Activated CD4-positive, alpha-beta memory T cell treated with anti-CD3 and anti-CD28 coated beads, Interleukin-2, amount 10 ng/mL, durations not matched to agents 7 days and 5 days (primary cell): ENCODE data around the gene TNRC6B. TPM values are rescaled to one million over a fixed set of nuclear protein-coding genes. Genes with fewer than 3 reads are reported as not detected.
"Not testable (repeated sequence)": the region's sequence is repeated elsewhere in the genome, so short reads cannot be mapped to it uniquely, and the experiment has no call there.

Source experiments
- CTCF ChIA-PET: fragments of 350-600 bp; sonication (Branson Sonifier 250); formaldehyde crosslinking; loops from one replicate; lab custom pipeline; 2021; ENCODE audit warnings: antibody characterized with exemption, inconsistent platforms; lab: Charles Lee
- POLR2A ChIA-PET: fragments of 350-600 bp; sonication (Branson Sonifier 250); formaldehyde crosslinking; loops from one replicate; lab custom pipeline; 2021; ENCODE audit warnings: antibody characterized with exemption; lab: Charles Lee
- DNase-seq: peaks from one replicate; pipeline ENCODE4 v3.0.0-alpha.2; 2020
- H3K27ac Mint-ChIP-seq: one replicate; pipeline ENCODE4 v1.8.0; 2021; ENCODE audit warnings: mild to moderate bottlenecking, mixed read lengths
- H3K27me3 Mint-ChIP-seq: one replicate; pipeline ENCODE4 v1.8.0; 2021; ENCODE audit warnings: mixed read lengths
- H3K36me3 Mint-ChIP-seq: one replicate; pipeline ENCODE4 v1.8.0; 2021; ENCODE audit warnings: low read depth, mixed read lengths
- H3K4me1 Mint-ChIP-seq: one replicate; pipeline ENCODE4 v1.8.0; 2021; ENCODE audit warnings: mixed read lengths
- H3K4me3 Mint-ChIP-seq: one replicate; pipeline ENCODE4 v1.8.0; 2021; ENCODE audit warnings: mild to moderate bottlenecking, mixed read lengths
- H3K9me3 Mint-ChIP-seq: one replicate; pipeline ENCODE4 v1.8.0; 2021; ENCODE audit warnings: mixed read lengths
- total RNA-seq, 2 experiments: library from RNA; stranded (reverse); gene quantifications; one replicate each; pipeline ENCODE4 v1.2.3, GENCODE V29; 2021

Gene TNRC6B
- total RNA-seq, 2 experiments from 2014 or later: 51.0 to 55.0 TPM

DNA sequence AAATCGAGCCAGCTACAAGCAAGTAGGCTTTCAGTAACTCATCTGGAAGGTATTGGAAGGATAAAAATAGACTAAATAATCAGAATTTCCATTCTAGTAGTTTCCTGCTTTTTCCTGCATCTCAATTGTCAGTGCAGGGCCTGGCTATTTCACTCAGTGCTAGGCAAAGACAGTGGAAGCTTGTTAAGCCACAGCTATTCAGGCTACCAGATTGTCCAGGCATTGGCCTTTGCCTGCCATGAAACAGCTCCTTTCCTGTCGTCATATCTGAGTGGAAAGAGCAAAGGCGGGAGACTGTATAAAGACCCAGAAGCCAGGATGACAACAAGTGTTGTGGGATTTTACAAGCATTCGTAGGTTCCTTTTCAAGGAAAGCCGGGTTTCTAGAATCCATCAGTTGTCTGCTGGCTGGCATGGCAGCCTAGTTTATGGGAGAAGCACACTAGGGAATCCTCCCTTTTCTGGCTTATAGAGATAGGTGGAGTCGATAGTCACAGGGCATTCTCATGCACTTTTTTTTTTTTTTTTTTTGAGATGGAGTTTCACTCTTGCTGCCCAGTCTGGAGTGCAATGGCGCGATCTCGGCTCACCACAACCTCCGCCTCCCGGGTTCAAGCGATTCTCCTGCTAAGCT is 2.0 kb upstream of the TNRC6B start:
- POLR2A ChIA-PET: interaction anchor here (0.8 to 4.4 kb wide), 3 partner anchors 21 to 124 kb away, joined by 3 to 17 read pairs (median 9); no protein-coding TSS in a partner anchor
- no peaks in the 10 kb centered on the region for H3K9me3 Mint-ChIP-seq
- no peaks in the 10 kb centered on the region for H3K27me3 Mint-ChIP-seq
- H3K36me3 Mint-ChIP-seq: peaks cover 18% of the 10 kb centered on the region
- peaks cover 37% of the 10 kb centered on the region for H3K4me1 Mint-ChIP-seq
- CTCF ChIA-PET: interaction anchor here (3.6 kb wide), 1 partner anchor 172 kb away, joined by 17 read pairs; no protein-coding TSS in a partner anchor
- peak overlapping the region; percentile 22 for H3K4me3 Mint-ChIP-seq
- H3K27ac Mint-ChIP-seq: peak overlapping the region; percentile 48
- no peak for DNase-seq

DNA sequence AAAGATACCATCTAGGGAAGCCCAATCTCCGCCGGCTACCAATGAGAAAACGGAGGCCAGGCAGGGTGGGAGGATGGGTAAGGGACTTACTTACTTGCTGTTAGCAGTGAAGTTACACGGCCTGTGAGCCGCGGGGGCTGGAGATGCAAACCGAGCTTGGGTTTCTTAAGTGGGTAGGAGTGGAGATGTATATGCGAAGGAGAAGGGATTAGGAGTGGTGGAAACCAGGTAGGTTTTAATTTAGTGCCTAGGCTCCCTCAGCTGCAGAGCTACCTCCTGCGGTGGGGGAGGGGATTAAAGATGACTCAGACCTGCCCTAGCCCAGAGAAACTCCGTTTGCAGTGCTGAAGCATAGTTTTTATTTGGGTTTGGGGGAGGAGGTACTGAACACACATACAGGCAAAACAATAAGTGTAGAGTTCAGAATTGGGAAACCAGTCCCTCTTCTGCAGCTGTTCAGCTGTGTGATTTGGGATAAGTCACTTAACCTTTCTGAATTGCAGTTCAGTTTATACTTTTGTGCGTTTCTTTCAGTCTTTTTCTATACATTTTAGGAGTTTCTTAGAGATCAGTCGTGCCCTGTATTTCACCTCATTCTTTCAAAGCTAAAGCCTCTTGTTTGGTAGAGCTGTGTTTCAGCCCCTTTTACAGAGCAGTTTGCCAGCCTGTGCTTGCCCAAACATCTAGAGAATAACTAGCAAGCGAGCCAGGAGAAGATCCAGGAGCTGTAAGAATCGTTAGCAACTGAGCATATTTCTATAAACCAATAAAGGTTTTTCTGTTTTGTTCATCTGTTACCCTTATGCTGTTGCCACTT is 596 bp upstream of the TNRC6B start:
- CTCF ChIA-PET: interaction anchor here (1.0 to 3.6 kb wide), 9 partner anchors 16 to 646 kb away, joined by 3 to 17 read pairs (median 4); partner anchors contain the start of gene ADSL
- H3K36me3 Mint-ChIP-seq: peaks cover 18% of the 10 kb centered on the region
- peaks cover 41% of the 10 kb centered on the region for H3K4me1 Mint-ChIP-seq
- peak; percentile 78 for DNase-seq
- POLR2A ChIA-PET: interaction anchor here (0.6 to 5.6 kb wide), 45 partner anchors 8 to 858 kb away, joined by 3 to 142 read pairs (median 5); partner anchors contain the start of genes ADSL, ATF4 and RBX1
- no peaks in the 10 kb centered on the region for H3K27me3 Mint-ChIP-seq
- no peaks in the 10 kb centered on the region for H3K9me3 Mint-ChIP-seq
- H3K4me3 Mint-ChIP-seq: peak overlapping the region; percentile 92
- H3K27ac Mint-ChIP-seq: peak overlapping the region; percentile 92

GRCh38 chr22:40178417-40179409 is 988 bp downstream of the TNRC6B start:
- H3K9me3 Mint-ChIP-seq: no peaks in the 10 kb centered on the region
- peak overlapping the region; percentile 92 for H3K27ac Mint-ChIP-seq
- H3K4me1 Mint-ChIP-seq: peaks cover 54% of the 10 kb centered on the region
- H3K27me3 Mint-ChIP-seq: no peaks in the 10 kb centered on the region
- DNase-seq: peak; percentile 52
- POLR2A ChIA-PET: interaction anchor here (0.8 to 5.6 kb wide), 34 partner anchors 13 to 844 kb away, joined by 3 to 142 read pairs (median 5); partner anchors contain the start of genes ADSL and SGSM3
- CTCF ChIA-PET: interaction anchor here (1.2 to 3.6 kb wide), 3 partner anchors 36 to 169 kb away, joined by 4 to 17 read pairs (median 4); no protein-coding TSS in a partner anchor
- H3K36me3 Mint-ChIP-seq: peaks cover 18% of the 10 kb centered on the region
- peak overlapping the region; percentile 92 for H3K4me3 Mint-ChIP-seq

DNA sequence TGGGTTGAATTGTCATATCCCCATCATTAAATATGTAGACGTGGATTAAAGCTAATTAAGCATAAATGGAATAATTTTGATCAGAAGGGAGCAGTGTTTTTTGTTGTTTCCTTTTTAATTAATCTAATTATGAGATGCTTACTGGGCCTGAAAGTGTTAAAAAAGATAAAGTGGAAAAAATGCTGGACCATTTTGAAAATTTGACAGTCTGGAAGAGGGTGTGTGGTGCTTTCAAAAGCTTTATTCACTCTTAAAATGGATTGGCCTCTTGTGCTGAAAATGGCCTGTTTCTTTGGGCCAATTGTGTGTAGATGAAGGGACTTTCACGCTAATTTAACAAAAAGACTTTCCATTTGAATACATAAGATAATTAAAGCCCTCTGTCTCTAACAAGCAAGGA is 1.8 kb downstream of the TNRC6B start:
- Mint-ChIP-seq H3K36me3 (peaks cover 23% of the 10 kb centered on the region), H3K27me3 (no peaks in the 10 kb centered on the region), H3K9me3 (no peaks in the 10 kb centered on the region), H3K4me3 (peak overlapping the region; percentile 92), H3K27ac (peak overlapping the region; percentile 92), H3K4me1 (peaks cover 60% of the 10 kb centered on the region)
- DNase-seq: no peak
- ChIA-PET POLR2A (interaction anchor here (0.8 to 5.6 kb wide), 26 partner anchors 12 to 843 kb away, joined by 3 to 142 read pairs (median 4); partner anchors contain the start of genes ADSL and SGSM3), CTCF (interaction anchor here (1.8 to 2.2 kb wide), 2 partner anchors 36 to 169 kb away, joined by 4 to 12 read pairs; no protein-coding TSS in a partner anchor)

DNA sequence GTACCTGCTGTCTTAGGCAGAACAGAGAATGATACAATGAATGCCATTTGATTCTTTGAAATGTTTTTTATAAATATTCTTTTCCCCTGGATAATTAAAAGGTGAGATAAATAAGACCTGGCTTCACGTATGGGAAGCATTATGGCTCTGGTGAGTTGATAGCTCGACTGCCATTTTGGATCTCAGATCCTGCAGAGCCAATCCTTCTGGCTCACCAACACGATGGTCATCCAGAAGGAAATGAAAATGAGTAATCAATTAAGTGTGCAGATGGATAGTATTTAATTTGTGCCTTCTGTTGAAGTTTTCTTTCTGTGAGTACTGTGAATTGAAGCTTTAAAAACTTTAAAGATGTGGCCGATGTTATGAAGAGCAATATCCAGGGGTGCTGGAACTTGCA is 2.7 kb downstream of the TNRC6B start:
- ChIA-PET CTCF (interaction anchor here (1.4 to 2.2 kb wide), 3 partner anchors 35 to 168 kb away, joined by 3 to 12 read pairs (median 4); no protein-coding TSS in a partner anchor), POLR2A (interaction anchor here (1.1 to 5.6 kb wide), 13 partner anchors 11 to 189 kb away, joined by 3 to 142 read pairs (median 6); partner anchors contain the start of genes ADSL and SGSM3)
- Mint-ChIP-seq H3K36me3 (peaks cover 27% of the 10 kb centered on the region), H3K27me3 (no peaks in the 10 kb centered on the region), H3K9me3 (no peaks in the 10 kb centered on the region), H3K4me1 (peaks cover 61% of the 10 kb centered on the region), H3K4me3 (peak overlapping the region; percentile 92), H3K27ac (peak overlapping the region; percentile 24)
- DNase-seq: no peak

- Mint-ChIP-seq H3K4me3 (no peak overlapping the region), H3K27ac (no peak overlapping the region), H3K27me3 (no peaks in the 10 kb centered on the region), H3K36me3 (peaks cover 36% of the 10 kb centered on the region), H3K9me3 (no peaks in the 10 kb centered on the region), H3K4me1 (peaks cover 58% of the 10 kb centered on the region)
- POLR2A ChIA-PET: interaction anchor here (0.7 to 5.6 kb wide), 4 partner anchors 10 to 137 kb away, joined by 3 to 142 read pairs (median 62); no protein-coding TSS in a partner anchor
- DNase-seq: no peak
- CTCF ChIA-PET: interaction anchor here (1.4 to 2.2 kb wide), 3 partner anchors 12 to 167 kb away, joined by 3 to 12 read pairs (median 5); no protein-coding TSS in a partner anchor
Measured at GRCh38 chr22:40181323-40181722, 3.6 kb downstream of the TNRC6B start.

- Mint-ChIP-seq H3K27me3 (no peaks in the 10 kb centered on the region), H3K9me3 (no peaks in the 10 kb centered on the region), H3K4me1 (peaks cover 48% of the 10 kb centered on the region), H3K4me3 (no peak overlapping the region), H3K36me3 (peaks cover 36% of the 10 kb centered on the region), H3K27ac (no peak overlapping the region)
- CTCF ChIA-PET: no interaction called here
- DNase-seq: no peak
- POLR2A ChIA-PET: interaction anchor here (0.7 kb wide), 1 partner anchor 104 kb away, joined by 3 read pairs; no protein-coding TSS in a partner anchor
Measured at GRCh38 chr22:40182231-40182835, 4.6 kb downstream of the TNRC6B start.

GRCh38 chr22:40183029-40183581 is 5.4 kb downstream of the TNRC6B start:
- H3K36me3 Mint-ChIP-seq: peaks cover 33% of the 10 kb centered on the region
- POLR2A ChIA-PET: no interaction called here
- no peaks in the 10 kb centered on the region for H3K27me3 Mint-ChIP-seq
- CTCF ChIA-PET: no interaction called here
- no peak for DNase-seq
- no peak overlapping the region for H3K4me3 Mint-ChIP-seq
- H3K27ac Mint-ChIP-seq: peak overlapping the region; percentile 2
- no peaks in the 10 kb centered on the region for H3K9me3 Mint-ChIP-seq
- H3K4me1 Mint-ChIP-seq: peaks cover 48% of the 10 kb centered on the region

- H3K9me3 Mint-ChIP-seq, POLR2A ChIA-PET, CTCF ChIA-PET, H3K27me3 Mint-ChIP-seq, H3K27ac Mint-ChIP-seq, H3K4me3 Mint-ChIP-seq, DNase-seq: not testable (repeated sequence)
- Mint-ChIP-seq H3K36me3 (peaks cover 28% of the 10 kb centered on the region), H3K4me1 (peaks cover 48% of the 10 kb centered on the region)
Measured at GRCh38 chr22:40183603-40184002, 5.9 kb downstream of the TNRC6B start.

GRCh38 chr22:40187389-40187788 is 9.7 kb downstream of the TNRC6B start:
- Mint-ChIP-seq H3K4me1 (peaks cover 33% of the 10 kb centered on the region), H3K27ac (no peak overlapping the region)
- POLR2A ChIA-PET: interaction anchor here (8.2 kb wide), 1 partner anchor 8 kb away, joined by 59 read pairs; the partner anchor contains the start of gene TNRC6B

DNA sequence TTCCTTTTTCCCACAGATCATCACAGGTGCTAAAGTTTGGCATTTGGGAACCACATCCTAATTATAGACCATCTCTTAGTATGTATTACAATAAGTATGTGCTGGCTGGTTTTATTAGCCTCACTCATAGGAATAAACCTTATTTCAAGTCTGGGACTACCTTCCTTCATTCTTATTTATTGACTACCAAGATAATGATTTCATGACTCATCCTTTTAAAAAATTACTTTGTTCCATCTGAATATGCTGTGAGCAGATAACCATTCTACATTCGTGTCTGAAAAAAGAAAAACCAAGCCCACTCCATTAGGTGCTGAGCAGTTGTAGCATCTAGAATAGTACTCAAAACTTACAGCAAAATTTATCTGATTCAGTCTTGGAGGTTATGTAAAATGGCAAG is 12.3 kb downstream of the TNRC6B start:
- ChIA-PET CTCF (no interaction called here), POLR2A (interaction anchor here (1.5 to 8.2 kb wide), 2 partner anchors 11 to 158 kb away, joined by 3 to 59 read pairs; partner anchors contain the start of gene TNRC6B)
- Mint-ChIP-seq H3K9me3 (no peaks in the 10 kb centered on the region), H3K4me1 (peaks cover 30% of the 10 kb centered on the region), H3K4me3 (no peak overlapping the region), H3K27ac (no peak overlapping the region), H3K36me3 (peaks cover 20% of the 10 kb centered on the region), H3K27me3 (no peaks in the 10 kb centered on the region)
- DNase-seq: no peak

More at GRCh38 chr22:40187389-40187788, 9.7 kb downstream of the TNRC6B start:
- H3K36me3 Mint-ChIP-seq: peaks cover 25% of the 10 kb centered on the region
- no peak for DNase-seq
- no peak overlapping the region for H3K4me3 Mint-ChIP-seq
- H3K27me3 Mint-ChIP-seq: no peaks in the 10 kb centered on the region
- H3K9me3 Mint-ChIP-seq: no peaks in the 10 kb centered on the region
- CTCF ChIA-PET: interaction anchor here (1.2 kb wide), 1 partner anchor 150 kb away, joined by 3 read pairs; no protein-coding TSS in a partner anchor
